Measurements from ENCODE around the gene PIP4K2B. TPM values are rescaled to one million over a fixed set of nuclear protein-coding genes. Genes with fewer than 3 reads are reported as not detected.

Gene PIP4K2B
- total RNA-seq, 4 donors from 2014 or later, result 15.3 to 63.5 (median 23.5) TPM

DNA sequence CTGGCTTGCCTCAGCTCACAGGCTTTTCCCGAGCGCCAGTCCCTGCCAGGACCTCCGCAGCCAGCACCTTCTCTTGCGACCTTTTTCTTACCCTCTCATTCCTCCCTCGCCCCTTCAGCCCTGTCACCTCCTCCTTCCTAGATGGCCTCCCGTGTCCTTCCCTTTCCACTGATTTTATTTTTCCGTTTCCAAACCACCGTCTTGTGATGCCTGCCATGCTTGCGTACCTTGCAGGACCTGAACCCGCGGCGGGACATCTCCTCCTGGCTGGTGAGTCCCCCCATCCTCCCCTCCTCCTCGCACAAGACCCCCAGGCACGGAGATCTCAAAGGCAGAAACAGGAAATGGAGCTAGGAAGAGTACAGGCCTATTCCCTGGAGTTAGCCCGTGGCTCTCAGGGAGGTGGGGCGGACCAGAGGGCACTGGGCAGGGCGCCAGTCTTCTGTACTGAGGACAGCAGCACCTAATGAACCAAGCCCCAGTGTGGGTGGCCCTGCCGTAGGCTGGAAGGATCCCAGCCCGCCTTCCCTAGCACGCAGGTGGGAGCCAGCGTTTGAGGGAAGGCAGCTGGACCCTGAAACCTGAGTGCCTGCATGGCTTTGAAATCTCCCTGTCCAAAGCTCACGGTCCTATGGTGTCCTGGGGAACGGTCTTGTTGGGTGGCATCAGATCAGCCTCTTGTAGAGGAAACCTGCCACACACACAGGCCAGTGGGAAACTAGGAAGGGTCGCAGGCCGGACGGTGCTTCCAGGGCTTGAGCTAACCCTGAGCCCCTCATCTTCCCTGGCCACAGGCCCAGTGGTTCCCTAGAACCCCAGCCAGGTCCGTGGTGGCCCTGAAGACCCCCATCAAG, 68.6 kb downstream of the PIP4K2B start:
- in situ Hi-C loops (cut with MboI; ENCODE audit: low pct_ligation_motif_present in 1 of 4, low pct_unique_long_range_greater_than_20kb in 1 of 4, low sequenced_read_pairs in 3 of 4) (loop anchor here in 3 of 4 donors (5.0 to 10.0 kb wide), 2 partner anchors 53 to 56 kb away; partner anchors contain the start of gene EPOP (in 2 of the 3)), intact Hi-C loops (cut with DNase I; ENCODE audit: low total_unique reads) (loop anchor here (2.0 kb wide), 1 partner anchor 28 kb away; no protein-coding TSS in a partner anchor)
- Histone ChIP-seq H3K4me1 (peaks cover 32 to 86% (median 40%) of the 10 kb centered on the region in 4 donors), H3K27me3 (no peaks in the 10 kb centered on the region), H3K36me3 (no peaks in the 10 kb centered on the region), H3K27ac (peak overlapping the region; percentile 94 to 98 (median 96)), H3K9me3 (no peaks in the 10 kb centered on the region), H3K4me3 (peak overlapping the region; percentile 75 to 90 (median 81))
- TF ChIP-seq POLR2A (IDR thresholded peaks at IDR 0.05), result peak; percentile 86
- TF ChIP-seq POLR2AphosphoS5 (IDR thresholded peaks at IDR 0.05), result peak; percentile 53 to 92 (median 89)
- TF ChIP-seq EP300 (IDR thresholded peaks at IDR 0.05; ENCODE audit: low read depth), result no peak
- DNase-seq, result peak; percentile 95
- 0 to 12% methylated on average over 13 to 27 of the region's 27 CpGs for WGBS, 2 donors (ENCODE audit: low coverage in 1 of 2)

DNA sequence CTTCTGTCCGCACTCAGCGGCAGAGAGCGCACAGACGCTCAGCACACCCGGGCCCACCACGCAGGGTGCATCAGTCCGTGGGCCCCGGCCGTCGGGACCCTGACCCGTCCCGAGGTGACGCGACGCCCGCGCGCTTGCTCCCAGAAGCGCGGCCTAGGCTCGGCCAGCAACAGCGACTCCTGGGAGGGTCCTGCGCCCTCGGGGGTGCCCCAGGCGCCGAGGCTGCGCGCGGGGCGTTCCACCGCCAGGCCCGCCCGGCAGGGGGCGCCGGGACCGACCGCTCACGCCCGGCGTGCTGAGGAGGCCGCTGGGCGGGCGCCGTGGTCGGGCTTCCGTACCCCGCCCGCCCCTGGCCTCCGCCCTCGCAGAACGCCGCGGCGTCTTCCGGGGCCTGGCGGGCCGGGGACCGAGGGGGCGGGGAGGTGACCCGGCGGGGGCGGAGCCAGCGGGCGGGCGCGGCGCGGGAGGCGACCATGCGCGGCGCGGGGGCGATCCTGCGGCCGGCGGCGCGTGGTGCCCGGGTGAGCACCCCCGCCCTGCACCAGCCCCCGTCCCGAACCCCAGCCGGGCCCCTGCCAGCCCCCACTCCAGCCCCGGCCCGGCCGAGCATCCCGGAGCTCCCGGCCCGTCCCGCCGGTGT, 69.3 kb downstream of the PIP4K2B start, which contains the start of gene CISD3:
Gene CISD3, plus strand, starts transcription at position 456 of the 640 bp plus-strand sequence. Its CDS starts 18 bp downstream, at position 474.
- peaks cover 26 to 87% (median 43%) of the 10 kb centered on the region in 4 donors for H3K4me1 ChIP-seq
- peak; percentile 93 for DNase-seq
- 1% methylated on average over 16 of the region's 92 CpGs; no CpG with 5 or more reads in 1 of the 2 donors for WGBS, 2 donors (ENCODE audit: low coverage in 1 of 2)
- TF ChIP-seq, protein P1, sequence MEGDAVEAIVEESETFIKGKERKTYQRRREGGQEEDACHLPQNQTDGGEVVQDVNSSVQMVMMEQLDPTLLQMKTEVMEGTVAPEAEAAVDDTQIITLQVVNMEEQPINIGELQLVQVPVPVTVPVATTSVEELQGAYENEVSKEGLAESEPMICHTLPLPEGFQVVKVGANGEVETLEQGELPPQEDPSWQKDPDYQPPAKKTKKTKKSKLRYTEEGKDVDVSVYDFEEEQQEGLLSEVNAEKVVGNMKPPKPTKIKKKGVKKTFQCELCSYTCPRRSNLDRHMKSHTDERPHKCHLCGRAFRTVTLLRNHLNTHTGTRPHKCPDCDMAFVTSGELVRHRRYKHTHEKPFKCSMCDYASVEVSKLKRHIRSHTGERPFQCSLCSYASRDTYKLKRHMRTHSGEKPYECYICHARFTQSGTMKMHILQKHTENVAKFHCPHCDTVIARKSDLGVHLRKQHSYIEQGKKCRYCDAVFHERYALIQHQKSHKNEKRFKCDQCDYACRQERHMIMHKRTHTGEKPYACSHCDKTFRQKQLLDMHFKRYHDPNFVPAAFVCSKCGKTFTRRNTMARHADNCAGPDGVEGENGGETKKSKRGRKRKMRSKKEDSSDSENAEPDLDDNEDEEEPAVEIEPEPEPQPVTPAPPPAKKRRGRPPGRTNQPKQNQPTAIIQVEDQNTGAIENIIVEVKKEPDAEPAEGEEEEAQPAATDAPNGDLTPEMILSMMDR (IDR thresholded peaks at IDR 0.05), result peak; percentile 49 to 75 (median 70)
- TF ChIP-seq EP300 (IDR thresholded peaks at IDR 0.05; ENCODE audit: low read depth) (no peak), POLR2AphosphoS5 (IDR thresholded peaks at IDR 0.05) (peak in 1 of 3 donors; percentile 22), POLR2A (IDR thresholded peaks at IDR 0.05) (no peak)
- in situ Hi-C loops (cut with MboI; ENCODE audit: low pct_ligation_motif_present in 1 of 4, low pct_unique_long_range_greater_than_20kb in 1 of 4, low sequenced_read_pairs in 3 of 4) (loop anchor here in 3 of 4 donors (5.0 to 10.0 kb wide), 2 partner anchors 53 to 55 kb away; partner anchors contain the start of gene EPOP (in 2 of the 3)), intact Hi-C loops (cut with DNase I; ENCODE audit: low total_unique reads) (loop anchor here (2.0 kb wide), 1 partner anchor 27 kb away; no protein-coding TSS in a partner anchor)
- H3K27me3 ChIP-seq, result no peaks in the 10 kb centered on the region
- peak within 1 kb of the TSS; percentile 94 to 98 (median 96) for H3K27ac ChIP-seq
- H3K4me3 ChIP-seq, result peak within 1 kb of the TSS; percentile 75 to 90 (median 81)
- no peaks in the 10 kb centered on the region for H3K36me3 ChIP-seq
- no peaks in the 10 kb centered on the region for H3K9me3 ChIP-seq

DNA sequence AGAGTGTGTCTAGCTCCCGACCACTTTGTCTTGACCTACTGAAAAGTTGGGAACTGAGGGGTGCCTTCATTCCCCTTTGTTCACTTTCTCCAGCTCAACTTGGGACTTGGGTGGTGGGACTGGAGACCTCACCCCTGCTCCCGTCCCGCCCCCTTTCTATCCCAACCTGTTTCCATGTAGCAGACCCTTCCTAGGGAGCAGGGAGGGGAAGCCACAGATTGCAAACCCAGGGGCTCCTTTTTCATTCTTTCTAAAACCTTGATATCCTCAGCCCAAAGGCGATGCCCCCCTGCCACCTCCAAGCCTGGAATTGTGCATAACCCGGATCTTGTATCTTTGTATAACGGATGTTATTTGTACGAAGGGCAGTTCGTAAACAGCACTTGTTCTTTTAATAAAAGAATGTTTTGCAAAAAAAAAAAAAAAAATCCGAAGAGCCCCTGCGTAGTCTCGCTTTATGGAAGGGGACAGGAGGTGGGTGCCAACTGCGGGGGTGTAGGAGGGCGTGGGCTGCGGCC, 69.9 kb downstream of the PIP4K2B start:
- Histone ChIP-seq H3K9me3 (no peaks in the 10 kb centered on the region), H3K4me1 (peaks cover 25 to 87% (median 47%) of the 10 kb centered on the region in 4 donors), H3K36me3 (no peaks in the 10 kb centered on the region), H3K4me3 (peak overlapping the region; percentile 62 to 90 (median 75)), H3K27ac (peak overlapping the region; percentile 94 to 98 (median 96)), H3K27me3 (no peaks in the 10 kb centered on the region)
- intact Hi-C loops (cut with DNase I; ENCODE audit: low total_unique reads) (no loop called here), in situ Hi-C loops (cut with MboI; ENCODE audit: low pct_ligation_motif_present in 1 of 4, low pct_unique_long_range_greater_than_20kb in 1 of 4, low sequenced_read_pairs in 3 of 4) (no loop called here)
- 25 to 31% methylated on average over 10 to 14 of the region's 14 CpGs for WGBS, 2 donors (ENCODE audit: low coverage in 1 of 2)
- no peak for DNase-seq
- TF ChIP-seq POLR2A (IDR thresholded peaks at IDR 0.05), result no peak
- TF ChIP-seq, protein P1 (IDR thresholded peaks at IDR 0.05), result no peak
- TF ChIP-seq EP300 (IDR thresholded peaks at IDR 0.05; ENCODE audit: low read depth), result no peak
- TF ChIP-seq POLR2AphosphoS5 (IDR thresholded peaks at IDR 0.05), result no peak

DNA sequence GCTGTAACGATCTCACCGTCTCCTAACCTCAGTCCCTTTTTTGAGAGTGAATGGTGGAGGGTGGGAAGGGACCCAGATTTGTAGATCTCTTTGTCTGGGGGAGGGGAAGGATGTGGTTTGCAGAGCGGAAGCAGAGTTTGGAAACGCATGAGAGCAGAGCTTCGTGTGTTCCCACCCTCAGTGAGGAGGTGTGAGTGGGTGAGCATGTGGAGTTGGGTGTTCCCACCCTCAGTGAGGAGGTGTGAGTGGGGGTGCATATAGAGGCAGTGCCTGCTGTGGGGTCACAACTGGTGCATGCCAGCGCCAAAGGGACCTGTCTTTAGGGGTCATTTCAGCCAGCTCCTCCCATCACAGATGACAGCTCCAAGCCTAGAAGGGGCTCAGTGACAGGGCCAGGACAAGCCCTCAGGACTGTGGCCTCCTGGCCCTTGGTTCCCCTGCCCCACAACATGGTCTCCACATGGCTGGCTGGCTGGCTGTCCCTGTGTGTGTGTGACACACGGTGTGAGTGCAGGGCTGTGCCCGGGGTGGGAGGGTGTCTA, 71.0 kb downstream of the PIP4K2B start:
- in situ Hi-C loops (cut with MboI; ENCODE audit: low pct_ligation_motif_present in 1 of 4, low pct_unique_long_range_greater_than_20kb in 1 of 4, low sequenced_read_pairs in 3 of 4), result no loop called here
- Histone ChIP-seq H3K4me1 (peaks cover 25 to 81% (median 52%) of the 10 kb centered on the region in 4 donors), H3K4me3 (no peak overlapping the region), H3K27ac (peak overlapping the region; percentile 45 to 98 (median 95)), H3K9me3 (no peaks in the 10 kb centered on the region), H3K27me3 (no peaks in the 10 kb centered on the region), H3K36me3 (no peaks in the 10 kb centered on the region)
- TF ChIP-seq POLR2A (IDR thresholded peaks at IDR 0.05) (no peak), EP300 (IDR thresholded peaks at IDR 0.05; ENCODE audit: low read depth) (no peak), POLR2AphosphoS5 (IDR thresholded peaks at IDR 0.05) (no peak)
- TF ChIP-seq, protein P1 (IDR thresholded peaks at IDR 0.05), result no peak
- intact Hi-C loops (cut with DNase I; ENCODE audit: low total_unique reads), result no loop called here
- WGBS, 2 donors (ENCODE audit: low coverage in 1 of 2), result 81% methylated on average over 8 of the region's 8 CpGs; no CpG with 5 or more reads in 1 of the 2 donors
- DNase-seq, result peak; percentile 52
